K562 treated with DMSO at 1 percent for 12 hours (cell line): ENCODE data around the gene SHISA2. TPM values are rescaled to one million over a fixed set of nuclear protein-coding genes. Genes with fewer than 3 reads are reported as not detected.

ENCODE experiments used
- total RNA-seq: library from RNA; unstranded; fragments of 300-600 nt; gene quantifications from 2 replicates; pipeline ENCODE4 v1.2.3, GENCODE V29; 2022; ENCODE audit not compliant: insufficient read depth

Gene SHISA2
- not detected in 2 replicates for total RNA-seq

GRCh38 chr13:26051657-26052311, at the start of gene SHISA2:
TSS of gene SHISA2 (minus strand) at chr13:26052016. CDS start at chr13:26050975, 1,041 bp downstream.

Other genes starting within 250 kb of the SHISA2 start
- gene RNF6, start 170.3 kb upstream of the SHISA2 start, total RNA-seq, result 6.2 and 24.3 TPM in 2 replicates
- 15.7 and 30.7 TPM in 2 replicates for gene CDK8, start 202.1 kb upstream of the SHISA2 start, total RNA-seq